Stimulated activated CD4-positive, alpha-beta T cell treated with anti-CD3 and anti-CD28 coated beads, Interleukin-1b, Interleukin-23, amount 100 ng/mL, for 4 hours (primary cell): ENCODE measurements around the gene CIBAR2.
A peak's percentile ranks its signal among the peaks of the same experiment; 100 is the strongest.
"Not testable (repeated sequence)": the region's sequence is repeated elsewhere in the genome, so short reads cannot be mapped to it uniquely, and the experiment has no call there.

Source experiments
- DNase-seq, 2 donors: peaks; one replicate each; pipeline ENCODE4 v3.0.0-alpha.2; 2020; ENCODE audit warnings: low read depth in 2 of 2

CIBAR2 gene

DNA sequence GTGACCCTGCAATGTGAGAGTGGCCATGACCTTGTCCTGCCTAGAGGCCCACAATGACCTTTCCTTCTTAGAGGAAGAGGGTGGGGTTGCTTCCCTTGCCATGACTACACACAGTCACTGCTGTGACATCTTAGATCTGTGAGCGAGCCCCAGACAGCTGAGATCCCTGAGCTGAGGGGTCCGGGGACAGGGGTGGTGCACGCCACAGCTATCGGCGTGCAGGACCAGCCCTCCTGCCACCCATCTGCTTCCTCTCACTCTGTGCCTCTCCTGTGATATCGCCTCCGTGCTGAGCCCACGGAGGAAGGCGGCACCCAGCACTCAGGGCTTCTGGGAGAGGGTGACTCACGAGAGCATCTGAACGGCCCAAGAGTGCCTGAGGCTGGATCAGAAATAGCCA lies 49.4 kb downstream of the CIBAR2 start:
- no peak for DNase-seq

- DNase-seq = no peak
These were observed 49.9 kb downstream of the CIBAR2 start for GRCh38 chr16:85062323-85062722.

DNA sequence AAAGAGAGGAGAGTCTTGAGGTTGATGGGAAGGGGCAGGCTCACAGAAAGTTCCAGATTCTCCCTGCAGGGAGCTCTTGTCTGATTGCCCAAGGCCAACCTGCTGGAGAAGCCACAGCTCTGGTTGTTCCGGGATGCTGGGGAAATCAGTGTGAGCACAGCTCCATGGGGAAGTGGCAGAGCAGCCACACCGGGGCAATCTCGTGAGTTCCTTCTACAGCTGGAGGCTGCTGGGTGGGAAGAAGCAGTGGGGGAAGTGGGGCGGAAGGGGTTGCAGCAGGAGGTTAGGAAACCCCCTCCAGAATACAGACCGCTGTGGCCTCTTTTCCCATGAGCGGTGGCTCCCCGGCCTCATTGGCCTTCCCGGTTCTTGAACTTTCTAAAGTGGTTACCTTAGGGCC lies 50.7 kb downstream of the CIBAR2 start:
- no peak for DNase-seq

GRCh38 chr16:85058909-85059308 lies 53.4 kb downstream of the CIBAR2 start:
- no peak for DNase-seq

DNA sequence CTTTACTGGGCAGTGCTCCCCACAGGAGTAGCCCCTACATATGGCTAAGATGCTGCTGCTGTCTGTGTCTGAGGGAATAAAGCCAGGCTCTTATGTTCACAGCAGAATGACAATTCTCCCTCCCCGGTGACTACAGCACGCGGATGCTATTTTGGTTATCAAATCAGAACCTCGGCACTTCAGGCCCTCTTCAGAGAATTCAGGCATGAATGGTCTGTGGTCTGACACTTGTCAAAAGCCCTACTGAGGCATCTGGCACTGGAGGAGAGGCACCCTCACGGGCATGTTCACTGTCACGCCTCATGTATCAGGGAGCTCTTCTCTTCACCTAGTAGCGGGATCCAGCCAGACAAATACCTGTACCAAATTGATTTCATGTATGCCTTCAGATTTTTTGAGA lies 54.3 kb downstream of the CIBAR2 start:
- no peak for DNase-seq

DNA sequence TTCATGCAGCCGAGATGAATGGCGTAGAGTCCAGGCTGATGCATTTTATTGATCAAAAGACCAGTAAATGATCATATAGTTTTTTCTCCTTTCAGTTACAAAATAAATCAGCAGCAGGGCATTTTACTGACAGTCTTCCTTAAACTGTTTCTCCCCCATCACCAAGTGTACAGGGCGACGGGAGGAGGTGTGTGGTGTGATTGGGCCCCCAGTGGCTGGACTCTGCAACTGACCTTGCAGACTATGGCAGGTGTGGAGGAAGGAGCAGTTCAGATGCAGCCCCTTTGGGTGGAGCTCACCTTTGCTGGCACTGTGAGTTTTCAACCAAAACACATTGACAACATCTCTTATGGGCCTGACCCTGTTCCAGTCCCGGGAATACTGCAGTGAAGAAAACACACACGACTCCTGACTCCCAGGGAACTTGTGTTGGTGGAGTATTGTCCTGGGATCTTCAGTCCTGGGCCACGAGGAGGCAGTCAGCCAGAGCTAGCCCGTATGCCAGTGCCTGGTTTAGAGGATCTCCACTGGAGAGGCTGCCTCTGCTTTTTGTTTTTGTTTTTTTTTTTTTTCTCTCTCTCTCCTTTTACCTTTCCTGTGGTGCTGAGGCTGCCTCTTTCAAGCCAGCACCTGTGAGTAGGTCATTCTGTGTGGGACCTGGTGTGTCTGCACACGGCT lies 54.9 kb downstream of the CIBAR2 start:
- no peak for DNase-seq

DNA sequence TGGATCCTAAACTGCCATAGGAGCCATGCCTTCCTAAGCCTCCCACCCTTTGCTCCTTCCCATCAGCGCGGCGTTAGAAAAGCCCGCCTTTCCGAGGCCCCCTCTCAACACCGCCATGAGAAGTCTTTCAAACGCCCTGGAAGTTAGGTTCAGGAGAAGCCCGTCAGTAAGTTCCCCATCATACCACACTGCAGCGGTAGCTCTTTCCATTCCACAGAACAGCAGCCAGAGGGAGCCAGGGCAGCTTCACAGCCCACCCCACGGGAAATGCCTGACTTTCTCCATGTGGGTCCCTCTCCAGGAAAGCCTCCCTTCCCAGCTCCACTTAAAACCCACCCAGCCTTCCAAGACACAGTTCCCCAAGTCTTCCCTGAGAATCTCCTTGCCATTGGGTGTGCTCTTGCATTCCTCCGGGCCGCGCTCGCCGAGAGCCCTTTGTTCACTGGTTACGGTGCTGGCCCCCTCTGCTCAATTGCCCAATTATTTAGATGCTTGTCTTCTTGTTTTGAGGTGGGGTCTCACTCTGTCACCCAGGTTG lies 56.0 kb downstream of the CIBAR2 start:
- DNase-seq = no peak

DNA sequence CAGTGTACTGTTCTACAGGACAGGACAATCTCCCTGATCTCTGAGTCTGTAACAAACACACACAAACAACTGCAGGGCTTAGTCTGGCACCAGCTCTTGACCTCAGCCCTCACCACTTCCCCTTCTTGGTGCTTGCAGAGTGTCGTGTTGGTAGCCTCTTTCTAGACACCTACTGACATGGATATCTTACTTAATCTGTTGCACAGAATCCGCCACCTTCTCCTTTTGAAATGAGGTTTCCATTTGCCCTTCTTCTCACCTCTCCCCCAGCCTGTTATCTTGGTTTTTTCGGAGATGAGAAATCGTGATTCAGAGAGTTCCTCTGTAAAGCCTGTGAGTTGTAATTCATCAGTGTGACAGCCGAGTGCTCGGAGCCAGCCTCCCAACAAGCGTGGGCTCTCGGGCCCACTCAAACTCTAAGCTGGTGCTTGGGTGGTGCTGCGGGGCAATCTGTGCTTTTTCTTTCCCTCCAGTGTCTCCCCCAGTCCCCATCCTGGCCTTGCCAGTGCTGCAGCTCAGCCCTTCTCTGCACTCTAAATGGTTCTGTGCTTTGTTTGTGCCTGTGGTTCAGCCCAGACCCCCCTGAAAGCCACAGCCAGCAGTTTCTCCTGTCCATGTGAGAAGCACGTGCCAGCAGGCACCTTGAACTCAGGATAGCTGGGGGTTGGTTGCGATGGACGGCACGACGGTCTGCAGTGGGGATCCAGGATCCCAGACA lies 56.6 kb downstream of the CIBAR2 start:
- peak; percentile 35 to 45 for DNase-seq

DNA sequence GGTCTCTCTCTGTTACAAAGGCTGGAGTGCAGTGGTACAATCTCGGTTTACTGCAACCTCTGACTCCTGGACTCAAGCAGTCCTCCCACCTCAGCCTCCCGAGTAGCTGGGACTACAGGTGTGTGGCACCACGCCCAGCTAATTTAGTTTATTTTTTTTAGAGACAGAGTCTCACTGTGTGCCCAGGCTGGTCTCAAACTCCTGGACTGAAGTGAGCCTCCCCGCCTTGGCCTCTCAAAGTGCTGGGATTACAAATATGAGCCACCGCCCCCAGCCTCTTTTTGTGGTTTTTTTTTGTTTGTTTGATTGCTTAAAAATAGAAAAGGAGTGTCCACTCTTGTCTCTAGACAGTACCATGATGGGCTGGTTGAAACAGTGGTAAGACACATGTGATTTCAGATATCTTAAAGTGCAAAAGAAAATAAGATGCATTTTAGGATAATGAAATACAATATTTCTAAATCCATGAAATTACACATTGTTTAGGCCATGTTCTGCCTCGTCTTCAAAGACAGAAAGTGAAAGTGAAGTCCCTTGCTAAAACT lies 57.3 kb downstream of the CIBAR2 start:
- DNase-seq = no peak

GRCh38 chr16:85054321-85054720 lies 58.0 kb downstream of the CIBAR2 start:
- DNase-seq = not testable (repeated sequence)

DNA sequence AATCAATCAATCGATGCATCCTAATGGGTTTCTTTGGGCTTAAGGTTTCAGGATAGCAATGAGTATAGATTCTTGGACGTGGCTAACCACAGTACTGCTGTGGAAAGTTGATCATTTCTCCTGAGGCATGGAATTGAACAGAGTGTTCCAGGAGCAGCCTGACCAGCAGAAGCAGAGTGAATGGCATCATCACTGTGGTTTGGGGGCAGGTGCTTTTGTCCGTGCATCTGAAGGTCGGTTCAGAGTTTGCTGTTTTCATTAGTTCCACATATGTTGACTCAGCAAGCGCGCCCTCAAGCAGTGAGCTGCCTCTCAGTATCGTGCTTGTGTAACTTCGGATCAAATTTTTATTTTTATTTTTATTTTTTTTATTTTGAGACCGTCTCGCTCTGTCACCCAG lies 59.7 kb downstream of the CIBAR2 start:
- no peak for DNase-seq

- no peak for DNase-seq
These were observed 60.6 kb downstream of the CIBAR2 start for GRCh38 chr16:85051683-85052082.

DNA sequence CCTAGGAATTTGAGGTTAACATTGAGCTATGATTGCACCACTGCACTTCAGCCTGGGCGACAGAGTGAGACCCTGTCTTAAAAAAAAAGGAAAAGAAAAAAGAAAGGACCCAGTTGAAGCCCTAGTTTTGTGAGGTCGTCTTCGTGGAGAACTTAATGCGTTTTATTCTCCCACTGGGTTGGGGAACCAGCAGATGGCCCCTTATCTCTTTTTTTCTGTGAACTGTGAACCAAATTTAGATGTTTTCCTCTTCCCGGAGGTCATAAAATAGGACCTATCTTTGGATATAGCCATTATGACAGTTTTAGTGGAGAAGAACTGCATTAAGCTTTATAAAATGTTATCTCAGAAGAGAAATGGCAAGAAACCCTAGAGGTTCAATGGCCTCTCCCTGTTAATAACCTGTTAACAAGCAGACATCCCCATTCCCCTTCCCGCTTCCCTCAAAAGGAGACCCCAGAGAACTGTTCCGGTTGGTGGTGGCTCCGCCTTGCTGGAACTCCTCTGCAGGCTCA lies 61.1 kb downstream of the CIBAR2 start:
- no peak for DNase-seq

DNA sequence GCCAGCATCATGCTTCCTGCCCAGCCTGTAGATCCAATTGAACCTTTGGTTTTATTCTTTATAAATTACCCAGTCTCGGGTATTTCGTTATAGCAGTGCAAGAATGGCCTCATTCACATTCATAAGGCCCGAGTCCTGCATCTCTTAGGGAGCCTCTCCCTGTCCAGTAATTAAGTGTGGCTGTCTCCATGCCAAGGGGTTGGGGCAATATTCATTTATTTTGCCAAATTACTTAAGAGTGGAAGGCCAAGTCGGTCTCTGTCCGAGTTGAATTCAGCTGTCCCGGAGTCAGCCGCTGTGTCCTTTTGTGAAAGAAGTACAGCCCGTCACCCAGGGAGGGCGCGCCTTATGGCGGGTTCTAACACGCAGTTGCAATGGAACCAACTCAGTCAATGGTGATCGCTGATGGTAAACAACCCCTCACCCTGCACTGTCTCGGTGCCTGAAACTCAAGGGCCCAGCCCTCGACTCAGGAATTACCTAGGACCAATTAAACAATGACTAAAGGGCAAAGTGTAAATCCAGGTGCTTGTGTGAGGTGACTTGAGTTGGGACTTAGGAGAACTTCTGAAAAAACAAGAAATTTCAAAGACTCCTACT lies 62.5 kb downstream of the CIBAR2 start:
- no peak for DNase-seq

DNA sequence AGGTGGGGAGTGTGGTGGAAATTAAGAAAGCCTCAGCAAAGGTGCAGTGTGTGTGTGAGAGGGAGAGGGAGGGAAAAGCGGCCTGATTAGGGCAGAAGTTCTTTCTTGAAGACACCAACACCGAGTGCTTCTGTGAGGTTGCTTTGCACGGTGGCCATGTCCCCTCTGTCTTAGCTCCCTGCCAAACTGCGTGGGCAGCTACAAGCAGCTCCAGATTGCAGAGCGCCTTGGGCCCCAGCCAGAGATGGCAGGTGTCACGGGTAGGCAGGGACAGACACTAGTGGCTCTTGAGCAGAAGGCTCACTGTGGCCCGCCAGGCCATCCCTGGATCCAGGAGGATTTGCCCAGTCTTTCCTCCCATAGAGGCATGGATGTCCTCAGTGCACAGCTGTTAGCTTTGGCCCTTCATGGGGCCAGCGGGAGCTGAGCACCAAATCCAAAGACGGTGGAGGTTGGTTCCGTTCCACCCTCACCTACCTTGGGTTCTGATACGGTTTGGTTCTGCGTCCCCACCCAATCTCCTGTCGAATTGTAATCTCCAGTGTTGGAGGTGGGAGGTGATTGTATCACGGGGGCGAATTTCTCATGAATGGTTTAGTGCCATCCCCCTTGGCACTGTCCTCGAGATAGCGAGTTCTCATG lies 63.2 kb downstream of the CIBAR2 start:
- no peak for DNase-seq
